Left lung (tissue), 14 donors: ENCODE measurements around the gene PLEKHJ1. TPM values are rescaled to one million over a fixed set of nuclear protein-coding genes. Genes with fewer than 3 reads are reported as not detected.

Experiments used
- ATAC-seq: fragments of 200-7000 bp; cut with Tn5 transposase; one replicate; pipeline ENCODE4 v1.9.1; 2020; ENCODE audit warnings: moderate library complexity
- DNase-seq, 4 donors: peaks; one replicate each; pipeline ENCODE4 v3.0.0-alpha.2; 2013 to 2020
- H3K27ac ChIP-seq, 2 donors: fragments of 200-600 bp; sonication (generic) in 1 of 2; one replicate each; pipeline versions ENCODE4 v1.5.0 to v1.8.0; 2020 to 2021
- H3K27me3 ChIP-seq, 2 donors: fragments of 200-600 bp; sonication (generic) in 1 of 2; one replicate each; pipeline versions ENCODE4 v1.5.0 to v1.8.0; 2020 to 2021
- H3K36me3 ChIP-seq, 2 donors: fragments of 200-600 bp; sonication (generic) in 1 of 2; one replicate each; pipeline versions ENCODE4 v1.5.0 to v1.8.0; 2020 to 2021
- H3K4me1 ChIP-seq, 2 donors: fragments of 200-600 bp; one replicate each; pipeline ENCODE4 v1.8.0; 2021
- H3K4me3 ChIP-seq, 2 donors: fragments of 200-600 bp; sonication (generic) in 1 of 2; one replicate each; pipeline versions ENCODE4 v1.5.0 to v1.8.0; 2020 to 2021; ENCODE audit warnings: mild to moderate bottlenecking in 1 of 2
- H3K9me3 ChIP-seq, 2 donors: fragments of 200-600 bp; sonication (generic) in 1 of 2; one replicate each; pipeline versions ENCODE4 v1.5.0 to v1.8.0; 2020 to 2021
- intact Hi-C, 2 donors: fragments of 100-400 bp; cut with DNase I; formaldehyde crosslinking; loops; one replicate each; pipeline versions ENCODE4 v1.11.2 to v1.14.2; 2022
- long read RNA-seq, 12 donors: library from polyadenylated mRNA in 2 of 12; unstranded in 2 of 12; transcript quantifications; one replicate each; pipeline ENCODE4 v2.0.0 and lab custom pipeline, GENCODE V29; 2019 to 2026
- polyA plus RNA-seq, 6 donors: library from polyadenylated mRNA; unstranded; fragments of 120-200 nt; gene quantifications; one replicate each; pipeline ENCODE4 v1.2.1, GENCODE V29; 2013; ENCODE audit not compliant: insufficient read length in 6 of 6
- total RNA-seq, 2 donors: library from RNA; stranded (reverse); fragmentation: NEBNext Ultra II Directional; extraction: Animal tissue kit (Norgen Biotek cat#: 25700); gene quantifications; one replicate each; pipeline ENCODE4 v1.2.1, GENCODE V29; 2021
- TF ChIP-seq, protein P1 (sequence below), 2 donors: fragments of 200-600 bp; sonication (generic) in 1 of 2; IDR thresholded peaks; one replicate each; pipeline versions ENCODE4 v1.5.0 to v1.8.0; 2021; ENCODE audit warnings: antibody characterized with exemption in 2 of 2
- donor health status: DM: no; HTN: yes; CAD: no.
- donor health status: DM: no; HTN: no; CAD: no.

Gene PLEKHJ1, protein sequence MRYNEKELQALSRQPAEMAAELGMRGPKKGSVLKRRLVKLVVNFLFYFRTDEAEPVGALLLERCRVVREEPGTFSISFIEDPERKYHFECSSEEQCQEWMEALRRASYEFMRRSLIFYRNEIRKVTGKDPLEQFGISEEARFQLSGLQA
- total RNA-seq (10 to 100 TPM; 61.1 to 74.4 TPM), polyA plus RNA-seq (10 to 100 TPM; 44.0 to 58.6 (median 55.1) TPM)
- long read RNA-seq, donor 1, transcript PLEKHJ1-201 (6 exons, 1,206 nt), result major isoform, 37 of 299 reads
- long read RNA-seq, donor 1, partial matches to known transcripts, result 199 of 299 reads
- long read RNA-seq, donor 1, other reads (novel, unspliced or antisense), result 55 of 299 reads
- long read RNA-seq, donor 2, transcript PLEKHJ1-206 (5 exons, 1,311 nt), result minor isoform, 5 of 218 reads
- long read RNA-seq, donor 2, transcript PLEKHJ1-201 (6 exons, 1,206 nt), result major isoform, 32 of 218 reads
- long read RNA-seq, donor 2, partial matches to known transcripts, result 130 of 218 reads
- long read RNA-seq, donor 2, other reads (novel, unspliced or antisense), result 48 of 218 reads
- long read RNA-seq, donor 3, transcript PLEKHJ1-201 (6 exons, 1,206 nt), result major isoform, 29 of 39 reads
- long read RNA-seq, donor 3, partial matches to known transcripts, result 0 of 39 reads
- long read RNA-seq, donor 3, other reads (novel, unspliced or antisense), result 6 of 39 reads
- long read RNA-seq, donor 4, transcript PLEKHJ1-201 (6 exons, 1,206 nt), result major isoform, 141 of 167 reads
- long read RNA-seq, donor 4, transcript PLEKHJ1-206 (5 exons, 1,311 nt), result minor isoform, 11 of 167 reads
- long read RNA-seq, donor 4, partial matches to known transcripts, result 1 of 167 reads
- long read RNA-seq, donor 4, other reads (novel, unspliced or antisense), result 7 of 167 reads
- long read RNA-seq, donor 5, transcript PLEKHJ1-201 (6 exons, 1,206 nt), result major isoform, 39 of 43 reads
- long read RNA-seq, donor 5, partial matches to known transcripts, result 0 of 43 reads
- long read RNA-seq, donor 5, other reads (novel, unspliced or antisense), result 0 of 43 reads
- long read RNA-seq, donor 6, transcript PLEKHJ1-201 (6 exons, 1,206 nt), result major isoform, 43 of 45 reads
- long read RNA-seq, donor 6, partial matches to known transcripts, result 0 of 45 reads
- long read RNA-seq, donor 6, other reads (novel, unspliced or antisense), result 0 of 45 reads
- long read RNA-seq, donor 7, transcript PLEKHJ1-201 (6 exons, 1,206 nt), result major isoform, 19 of 69 reads
- long read RNA-seq, donor 7, partial matches to known transcripts, result 40 of 69 reads
- long read RNA-seq, donor 7, other reads (novel, unspliced or antisense), result 5 of 69 reads
- long read RNA-seq, donor 8, transcript PLEKHJ1-201 (6 exons, 1,206 nt), result major isoform, 32 of 162 reads
- long read RNA-seq, donor 8, partial matches to known transcripts, result 125 of 162 reads
- long read RNA-seq, donor 8, other reads (novel, unspliced or antisense), result 0 of 162 reads
- long read RNA-seq, donor 9, result 0 reads
- long read RNA-seq, donor 10, transcript PLEKHJ1-201 (6 exons, 1,206 nt), result major isoform, 135 of 155 reads
- long read RNA-seq, donor 10, transcript PLEKHJ1-206 (5 exons, 1,311 nt), result minor isoform, 6 of 155 reads
- long read RNA-seq, donor 10, partial matches to known transcripts, result 0 of 155 reads
- long read RNA-seq, donor 10, other reads (novel, unspliced or antisense), result 10 of 155 reads
- long read RNA-seq, donor 11, result 0 reads
- long read RNA-seq, donor 12, transcript PLEKHJ1-201 (6 exons, 1,206 nt), result major isoform, 16 of 101 reads
- long read RNA-seq, donor 12, transcript PLEKHJ1-206 (5 exons, 1,311 nt), result minor isoform, 7 of 101 reads
- long read RNA-seq, donor 12, partial matches to known transcripts, result 30 of 101 reads
- long read RNA-seq, donor 12, other reads (novel, unspliced or antisense), result 46 of 101 reads

DNA sequence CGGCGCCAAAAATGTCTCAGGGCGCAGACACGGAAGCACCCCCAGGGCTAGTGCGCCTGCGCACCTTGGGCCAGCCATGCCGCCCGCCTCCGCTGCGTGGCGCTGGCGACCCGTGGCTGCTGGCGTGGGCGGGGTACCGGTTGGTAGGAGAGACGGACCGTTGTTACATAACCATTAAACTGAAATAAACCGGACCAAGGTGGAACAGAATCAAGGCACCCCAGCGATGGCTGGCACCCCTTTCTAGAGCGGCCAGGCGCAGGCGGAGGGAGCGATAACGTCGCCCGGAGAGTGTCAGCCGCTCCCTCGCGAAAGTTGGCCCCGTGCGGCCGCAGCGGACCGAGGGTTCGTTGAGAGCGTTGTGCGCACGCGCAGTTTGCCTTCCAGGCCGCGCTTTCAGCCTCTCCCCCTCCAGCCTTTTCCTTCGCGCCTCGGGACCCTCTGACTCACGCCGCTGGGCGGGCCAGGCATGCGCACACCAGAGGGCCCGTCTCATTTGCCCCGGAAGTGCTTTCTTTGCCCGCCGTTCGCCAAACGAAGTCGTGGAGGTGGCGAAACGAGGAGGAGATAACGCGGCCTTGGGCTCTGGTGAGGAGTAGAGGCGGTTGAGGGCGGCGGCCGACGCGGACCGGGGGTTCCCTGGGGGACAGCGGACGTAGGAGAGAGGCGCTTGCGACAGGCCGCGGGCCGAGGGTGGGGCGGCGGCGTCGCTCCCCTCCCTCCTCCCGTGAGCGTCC is at the start of gene PLEKHJ1, which contains the start of gene SF3A2:
PLEKHJ1 (minus strand) TSS at position 16 of the 737 bp plus-strand sequence. CDS start 81 bp downstream, outside the sequence.
SF3A2 (plus strand) TSS at position 511 of the 737 bp plus-strand sequence. CDS start 6,595 bp downstream, outside the sequence.
- no peaks in the 10 kb centered on the region for H3K9me3 ChIP-seq
- H3K27me3 ChIP-seq, result no peaks in the 10 kb centered on the region
- H3K36me3 ChIP-seq, result peaks cover 0 to 33% of the 10 kb centered on the region in 2 donors
- intact Hi-C loops, result loop anchor here (5.0 to 10.0 kb wide), 2 partner anchors 36 to 82 kb away; partner anchors contain the start of gene AP3D1 (in 1 of the 2)
- H3K4me3 ChIP-seq, result peak within 1 kb of the TSS; percentile 83 to 98
- peak; percentile 96 to 99 (median 99) for DNase-seq
- peaks cover 45 to 77% of the 10 kb centered on the region in 2 donors for H3K4me1 ChIP-seq
- peak; percentile 91 for ATAC-seq
- H3K27ac ChIP-seq, result peak within 1 kb of the TSS; percentile 98 to 100
- TF ChIP-seq, protein P1, sequence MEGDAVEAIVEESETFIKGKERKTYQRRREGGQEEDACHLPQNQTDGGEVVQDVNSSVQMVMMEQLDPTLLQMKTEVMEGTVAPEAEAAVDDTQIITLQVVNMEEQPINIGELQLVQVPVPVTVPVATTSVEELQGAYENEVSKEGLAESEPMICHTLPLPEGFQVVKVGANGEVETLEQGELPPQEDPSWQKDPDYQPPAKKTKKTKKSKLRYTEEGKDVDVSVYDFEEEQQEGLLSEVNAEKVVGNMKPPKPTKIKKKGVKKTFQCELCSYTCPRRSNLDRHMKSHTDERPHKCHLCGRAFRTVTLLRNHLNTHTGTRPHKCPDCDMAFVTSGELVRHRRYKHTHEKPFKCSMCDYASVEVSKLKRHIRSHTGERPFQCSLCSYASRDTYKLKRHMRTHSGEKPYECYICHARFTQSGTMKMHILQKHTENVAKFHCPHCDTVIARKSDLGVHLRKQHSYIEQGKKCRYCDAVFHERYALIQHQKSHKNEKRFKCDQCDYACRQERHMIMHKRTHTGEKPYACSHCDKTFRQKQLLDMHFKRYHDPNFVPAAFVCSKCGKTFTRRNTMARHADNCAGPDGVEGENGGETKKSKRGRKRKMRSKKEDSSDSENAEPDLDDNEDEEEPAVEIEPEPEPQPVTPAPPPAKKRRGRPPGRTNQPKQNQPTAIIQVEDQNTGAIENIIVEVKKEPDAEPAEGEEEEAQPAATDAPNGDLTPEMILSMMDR (IDR thresholded peaks at IDR 0.05), result peak; percentile 96 to 98

DNA sequence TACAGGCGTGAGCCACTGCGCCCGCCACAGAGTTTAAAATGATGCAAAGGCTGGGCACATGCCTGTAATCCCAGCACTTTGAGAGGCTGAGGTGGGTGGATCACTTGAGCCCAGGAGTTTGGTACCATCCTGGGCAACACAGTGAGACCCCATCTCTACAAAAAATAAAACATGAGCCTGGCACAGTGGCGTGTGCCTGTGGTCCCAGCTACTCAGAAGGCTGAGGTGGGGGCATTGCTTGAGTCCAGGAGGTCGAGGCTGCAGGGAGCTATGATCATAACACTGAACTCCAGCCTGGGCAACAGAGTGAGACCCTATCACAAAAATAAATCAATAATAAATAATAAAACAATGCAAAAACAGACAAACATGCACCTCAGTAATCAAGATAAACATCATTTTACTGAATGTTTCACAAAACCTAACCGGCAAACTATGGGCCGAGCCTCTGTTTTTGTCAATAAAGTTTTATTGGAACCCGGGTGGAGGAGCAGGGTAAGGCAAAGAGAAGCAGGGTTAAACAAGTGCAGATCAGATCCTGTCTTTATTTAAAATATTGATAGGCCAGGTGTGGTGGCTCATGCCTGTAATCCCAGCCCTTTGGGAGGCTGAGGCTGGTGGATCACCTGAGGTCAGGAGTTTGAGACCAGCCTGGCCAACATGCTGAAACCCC is 47.8 kb upstream of the PLEKHJ1 start:
- Histone ChIP-seq H3K36me3 (peaks cover 0 to 1% of the 10 kb centered on the region in 2 donors), H3K4me3 (no peak overlapping the region), H3K27me3 (peaks cover 6 to 24% of the 10 kb centered on the region in 2 donors), H3K27ac (no peak overlapping the region), H3K9me3 (no peaks in the 10 kb centered on the region), H3K4me1 (peaks cover 3 to 69% of the 10 kb centered on the region in 2 donors)
- ATAC-seq, result no peak
- intact Hi-C loops, result no loop called here
- TF ChIP-seq, protein P1 (IDR thresholded peaks at IDR 0.05), result no peak
- DNase-seq, result no peak

DNA sequence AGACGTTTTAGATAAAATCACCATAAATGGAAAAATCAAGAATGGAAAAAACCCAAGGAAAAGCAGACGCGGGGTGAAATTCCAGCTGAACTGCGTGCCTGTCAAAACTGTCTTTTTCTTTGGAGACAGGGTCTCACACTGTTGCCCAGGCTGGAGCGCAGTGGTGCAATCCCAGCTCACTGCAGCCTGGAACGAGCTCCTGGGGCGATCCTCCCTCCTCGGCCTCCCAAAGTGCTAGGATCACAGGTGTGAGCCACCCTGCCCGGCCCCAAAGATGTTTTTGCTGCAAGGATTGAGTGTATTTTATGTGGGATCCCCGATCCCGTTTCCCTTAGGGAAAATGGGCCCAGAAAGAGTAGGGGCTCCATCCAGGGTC is 46.7 kb upstream of the PLEKHJ1 start:
- TF ChIP-seq, protein P1 (IDR thresholded peaks at IDR 0.05), result no peak
- ATAC-seq, result no peak
- peaks cover 3 to 63% of the 10 kb centered on the region in 2 donors for H3K4me1 ChIP-seq
- H3K27me3 ChIP-seq, result peaks cover 0 to 13% of the 10 kb centered on the region in 2 donors
- H3K27ac ChIP-seq, result peak overlapping the region in 1 of 2 donors; percentile 84
- peaks cover 0 to 8% of the 10 kb centered on the region in 2 donors for H3K36me3 ChIP-seq
- DNase-seq, result no peak
- intact Hi-C loops, result no loop called here
- no peaks in the 10 kb centered on the region for H3K9me3 ChIP-seq
- peak overlapping the region in 1 of 2 donors; percentile 50 for H3K4me3 ChIP-seq
